ENCODE data around the gene NEURL2.

Gene NEURL2

DNA sequence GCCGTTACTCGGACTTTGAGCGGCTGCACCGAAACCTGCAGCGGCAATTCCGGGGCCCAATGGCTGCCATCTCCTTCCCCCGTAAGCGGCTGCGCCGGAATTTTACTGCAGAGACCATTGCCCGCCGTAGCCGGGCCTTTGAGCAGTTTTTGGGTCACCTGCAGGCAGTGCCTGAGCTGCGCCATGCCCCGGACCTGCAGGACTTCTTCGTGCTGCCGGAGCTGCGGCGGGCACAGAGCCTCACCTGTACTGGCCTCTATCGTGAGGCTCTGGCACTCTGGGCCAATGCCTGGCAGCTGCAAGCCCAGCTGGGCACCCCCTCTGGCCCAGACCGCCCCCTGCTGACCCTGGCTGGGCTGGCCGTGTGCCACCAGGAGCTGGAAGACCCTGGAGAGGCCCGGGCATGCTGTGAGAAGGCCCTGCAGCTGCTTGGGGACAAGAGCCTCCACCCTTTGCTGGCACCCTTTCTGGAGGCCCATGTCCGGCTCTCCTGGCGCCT, 50.3 kb downstream of the NEURL2 start:
- Histone ChIP-seq H4K20me1 (ENCODE audit: insufficient read depth, low read length) (0 out of 2 replicates have a peak, but pooled peaks cover 2% of the 10 kb centered on the region), H3K4me3 (ENCODE audit: low read depth in 1 of 2, low read length in 2 of 2) (no peak overlapping the region), H3K9me3 (ENCODE audit: insufficient read depth, low read length, severe bottlenecking) (no peaks in the 10 kb centered on the region), H3K79me2 (ENCODE audit: insufficient read depth, low read length) (no peaks in the 10 kb centered on the region), H2AFZ (ENCODE audit: low read depth, low read length) (no peak overlapping the region), H3K36me3 (ENCODE audit: insufficient read depth, low read length) (peaks cover 53% of the 10 kb centered on the region), H3K27ac (ENCODE audit: low read length) (no peak overlapping the region), H3K4me1 (ENCODE audit: insufficient read depth, low read length) (no peaks in the 10 kb centered on the region), H3K9ac (ENCODE audit: low read depth, low read length) (no peak overlapping the region), H3K4me2 (ENCODE audit: insufficient read depth, low read length) (no peak overlapping the region), H3K27me3 (ENCODE audit: insufficient read depth, low read length, poor library complexity) (no peaks in the 10 kb centered on the region)
- ATAC-seq (ENCODE audit: insufficient read depth, low read depth) = no peak
- TF ChIP-seq EZH2 (IDR thresholded peaks at IDR 0.05; ENCODE audit: borderline replicate concordance, low read depth, low read length, severe bottlenecking) = no peak
- TF ChIP-seq, protein P1, sequence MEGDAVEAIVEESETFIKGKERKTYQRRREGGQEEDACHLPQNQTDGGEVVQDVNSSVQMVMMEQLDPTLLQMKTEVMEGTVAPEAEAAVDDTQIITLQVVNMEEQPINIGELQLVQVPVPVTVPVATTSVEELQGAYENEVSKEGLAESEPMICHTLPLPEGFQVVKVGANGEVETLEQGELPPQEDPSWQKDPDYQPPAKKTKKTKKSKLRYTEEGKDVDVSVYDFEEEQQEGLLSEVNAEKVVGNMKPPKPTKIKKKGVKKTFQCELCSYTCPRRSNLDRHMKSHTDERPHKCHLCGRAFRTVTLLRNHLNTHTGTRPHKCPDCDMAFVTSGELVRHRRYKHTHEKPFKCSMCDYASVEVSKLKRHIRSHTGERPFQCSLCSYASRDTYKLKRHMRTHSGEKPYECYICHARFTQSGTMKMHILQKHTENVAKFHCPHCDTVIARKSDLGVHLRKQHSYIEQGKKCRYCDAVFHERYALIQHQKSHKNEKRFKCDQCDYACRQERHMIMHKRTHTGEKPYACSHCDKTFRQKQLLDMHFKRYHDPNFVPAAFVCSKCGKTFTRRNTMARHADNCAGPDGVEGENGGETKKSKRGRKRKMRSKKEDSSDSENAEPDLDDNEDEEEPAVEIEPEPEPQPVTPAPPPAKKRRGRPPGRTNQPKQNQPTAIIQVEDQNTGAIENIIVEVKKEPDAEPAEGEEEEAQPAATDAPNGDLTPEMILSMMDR (IDR thresholded peaks at IDR 0.05; ENCODE audit: borderline replicate concordance, extremely low read depth, low read length, poor library complexity, severe bottlenecking) = no peak
- no peak for DNase-seq

Measured in DND-41 (cell line).